Type B pancreatic cell (in vitro differentiated cells): ENCODE measurements around the gene POLE. TPM values are rescaled to one million over a fixed set of nuclear protein-coding genes. Genes with fewer than 3 reads are reported as not detected.

ENCODE experiments used
- DNase-seq: peaks from one replicate; pipeline ENCODE4 v3.0.0; 2021; ENCODE audit warnings: mixed read lengths; ENCODE audit not compliant: unreplicated experiment; ENCODE audit errors: extremely low spot score
- H3K27ac Mint-ChIP-seq: 2 replicates; pipeline ENCODE4 v1.8.0; 2021; ENCODE audit warnings: mild to moderate bottlenecking, mixed read lengths
- H3K27me3 Mint-ChIP-seq: 2 replicates; pipeline ENCODE4 v1.8.0; 2021; ENCODE audit warnings: mixed read lengths
- H3K36me3 Mint-ChIP-seq: 2 replicates; pipeline ENCODE4 v1.8.0; 2021; ENCODE audit warnings: mixed read lengths
- H3K4me1 Mint-ChIP-seq: one replicate; pipeline ENCODE4 v1.8.0; 2021; ENCODE audit warnings: mixed read lengths; ENCODE audit not compliant: unreplicated experiment
- H3K4me3 Mint-ChIP-seq: 2 replicates; pipeline ENCODE4 v1.8.0; 2021; ENCODE audit warnings: mild to moderate bottlenecking, mixed read lengths
- H3K9me3 Mint-ChIP-seq: 2 replicates; pipeline ENCODE4 v1.8.0; 2021; ENCODE audit warnings: mixed read lengths
- CTCF ChIP-seq: fragments of 200-600 bp; sonication (generic); conservative IDR thresholded peaks from 2 replicates; pipeline ENCODE4 v1.5.0; 2021; ENCODE audit warnings: antibody characterized with exemption, mild to moderate bottlenecking
- total RNA-seq: library from RNA; stranded (reverse); gene quantifications from 2 replicates; pipeline ENCODE4 v1.2.1, GENCODE V29; 2021; ENCODE audit warnings: low replicate concordance

POLE gene
- total RNA-seq, 1 donor from 2014 or later = 113 TPM

DNA sequence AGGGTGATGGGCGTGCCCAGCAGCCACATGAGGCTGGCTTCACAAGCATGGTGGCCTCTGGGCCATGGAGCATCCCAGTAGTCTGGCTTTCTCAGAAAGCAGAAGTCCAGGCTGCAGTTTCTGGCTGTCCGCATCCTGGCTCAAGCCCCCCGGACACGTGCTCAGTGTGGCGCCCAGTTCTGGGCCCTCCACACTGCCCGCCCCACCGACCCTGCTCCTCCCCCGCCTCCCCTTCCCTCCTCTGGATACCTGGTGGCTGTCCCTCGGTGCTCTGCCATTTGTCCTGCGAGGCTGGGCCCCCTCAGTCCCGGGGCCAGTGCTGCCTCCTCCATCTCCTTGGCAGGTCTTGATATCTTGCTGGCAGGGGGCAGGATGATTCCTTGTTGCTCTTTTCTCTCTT lies 108.3 kb downstream of the POLE start:
- no peak for DNase-seq
- H3K36me3 Mint-ChIP-seq = peaks cover 15% of the 10 kb centered on the region
- H3K4me3 Mint-ChIP-seq = no peak overlapping the region
- H3K4me1 Mint-ChIP-seq = peaks cover 2% of the 10 kb centered on the region
- TF ChIP-seq CTCF = no peak
- peaks cover 2% of the 10 kb centered on the region for H3K27me3 Mint-ChIP-seq
- H3K27ac Mint-ChIP-seq = no peak overlapping the region
- no peaks in the 10 kb centered on the region for H3K9me3 Mint-ChIP-seq

DNA sequence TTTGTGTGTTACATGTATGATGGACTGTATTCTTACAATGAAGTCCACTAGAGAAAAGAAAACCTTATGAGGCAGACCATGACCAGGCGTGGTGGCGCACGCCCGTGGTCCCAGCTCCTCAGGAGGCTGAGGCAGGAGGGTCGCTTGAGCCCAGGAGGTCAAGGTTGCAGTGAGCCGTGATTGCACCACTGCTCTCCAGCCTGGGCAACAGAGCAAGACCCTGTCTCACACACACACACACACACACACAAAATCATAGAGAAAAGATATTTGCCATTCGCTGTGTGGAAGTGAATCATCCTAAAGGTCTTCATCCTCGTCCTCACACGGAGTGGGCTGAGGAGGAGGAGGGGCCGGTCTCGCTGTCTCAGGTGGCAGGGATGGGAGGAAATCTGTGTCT lies 109.0 kb downstream of the POLE start:
- peaks cover 13% of the 10 kb centered on the region for H3K36me3 Mint-ChIP-seq
- no peak for DNase-seq
- H3K27me3 Mint-ChIP-seq = no peaks in the 10 kb centered on the region
- no peak overlapping the region for H3K4me3 Mint-ChIP-seq
- no peaks in the 10 kb centered on the region for H3K9me3 Mint-ChIP-seq
- no peaks in the 10 kb centered on the region for H3K4me1 Mint-ChIP-seq
- TF ChIP-seq CTCF = no peak
- no peak overlapping the region for H3K27ac Mint-ChIP-seq

DNA sequence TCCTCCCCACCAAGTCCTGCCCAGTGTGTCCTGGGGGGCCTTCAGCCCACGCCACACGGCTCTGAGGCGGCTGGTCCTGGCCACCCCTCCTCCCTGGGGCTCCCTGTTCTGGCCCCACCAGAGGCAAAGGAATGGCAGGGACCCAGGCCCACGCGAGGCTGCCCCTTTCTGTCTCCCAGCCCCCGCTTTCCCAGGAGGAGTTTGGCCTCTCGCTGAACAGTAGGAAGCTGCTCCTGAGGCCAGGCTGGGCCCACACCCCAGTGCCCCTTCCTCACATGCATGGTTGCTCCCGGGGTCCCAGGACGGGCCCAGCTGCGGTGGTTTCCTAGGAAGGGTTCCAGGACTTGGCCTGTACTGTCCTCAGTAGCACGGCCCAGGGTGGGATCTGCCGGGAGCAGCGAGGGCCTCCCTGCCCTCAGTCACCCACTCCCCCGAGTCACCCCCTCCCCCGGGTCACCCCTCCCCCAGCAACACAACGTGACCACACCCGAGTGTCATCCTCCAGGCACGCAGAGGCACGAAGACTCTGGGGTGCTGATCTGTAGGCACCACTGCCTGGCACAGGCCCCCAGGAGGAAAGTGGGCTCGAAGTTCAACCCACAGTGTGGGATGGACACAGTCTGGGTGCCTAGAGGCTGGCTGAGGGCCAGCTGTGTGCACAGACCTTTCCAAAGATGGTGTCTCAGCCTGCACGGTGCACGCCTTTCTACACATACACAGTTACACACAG lies 109.8 kb downstream of the POLE start:
- Mint-ChIP-seq H3K4me1 (no peaks in the 10 kb centered on the region), H3K9me3 (no peaks in the 10 kb centered on the region), H3K27me3 (no peaks in the 10 kb centered on the region), H3K27ac (no peak overlapping the region), H3K4me3 (no peak overlapping the region), H3K36me3 (peaks cover 13% of the 10 kb centered on the region)
- DNase-seq = no peak
- no peak for TF ChIP-seq CTCF

- no peak for DNase-seq
- H3K4me3 Mint-ChIP-seq = no peak overlapping the region
- H3K9me3 Mint-ChIP-seq = no peaks in the 10 kb centered on the region
- H3K4me1 Mint-ChIP-seq = no peaks in the 10 kb centered on the region
- TF ChIP-seq CTCF = no peak
- H3K27ac Mint-ChIP-seq = no peak overlapping the region
- peaks cover 13% of the 10 kb centered on the region for H3K36me3 Mint-ChIP-seq
- no peaks in the 10 kb centered on the region for H3K27me3 Mint-ChIP-seq
Measured at GRCh38 chr12:132576701-132577100, 110.4 kb downstream of the POLE start.

GRCh38 chr12:132575661-132576060 lies 111.5 kb downstream of the POLE start:
- H3K4me3 Mint-ChIP-seq = no peak overlapping the region
- H3K4me1 Mint-ChIP-seq = no peaks in the 10 kb centered on the region
- H3K36me3 Mint-ChIP-seq = peaks cover 13% of the 10 kb centered on the region
- no peak for DNase-seq
- no peaks in the 10 kb centered on the region for H3K27me3 Mint-ChIP-seq
- no peak overlapping the region for H3K27ac Mint-ChIP-seq
- TF ChIP-seq CTCF = no peak
- H3K9me3 Mint-ChIP-seq = no peaks in the 10 kb centered on the region
